A549 (cell line): ENCODE measurements around the gene REELD1. TPM values are rescaled to one million over a fixed set of nuclear protein-coding genes. Genes with fewer than 3 reads are reported as not detected.

Source experiments
- ATAC-seq, 2 experiments: fragments of 200-7000 bp in 1 of 2; fragments of >200 bp in 1 of 2; cut with Nextera tagmentation in 1 of 2; cut with Tn5 transposase in 1 of 2; 3 replicates each; pipeline versions ENCODE4 v1.8.0 to v1.9.1; 2018 to 2020; ENCODE audit warnings: mild to moderate bottlenecking in 1 of 2, moderate library complexity in 1 of 2
- CTCF ChIA-PET: fragments of 300-600 bp; sonication (Branson Sonifier 250); formaldehyde crosslinking; extraction: SDS; loops from one replicate; lab custom pipeline; 2021; ENCODE audit warnings: antibody characterized with exemption, inconsistent platforms; lab: Yijun Ruan, JAX
- POLR2A ChIA-PET: fragments of 350-600 bp; formaldehyde crosslinking; extraction: SDS; loops from one replicate; lab custom pipeline; 2021; ENCODE audit warnings: antibody characterized with exemption, inconsistent platforms; lab: Yijun Ruan, JAX
- DNase-seq, 2 experiments: peaks; one replicate each; pipeline versions ENCODE4 v3.0.0 to v3.0.0-alpha.2; 2011 to 2016; ENCODE audit warnings: low read depth in 1 of 2, low spot score in 1 of 2
- FAIRE-seq: peaks from 2 replicates; lab custom pipeline; 2011; peaks lifted over from hg19 to GRCh38; lab: Jason Lieb, UNC
- H3K27ac ChIP-seq, 2 experiments: fragments of >200 bp; sonication (Bioruptor Twin); formaldehyde crosslinking; 3 replicates each; pipeline ENCODE4 v1.5.1; 2016 to 2017
- H3K4me1 ChIP-seq: fragments of >200 bp; sonication (Bioruptor Twin); formaldehyde crosslinking; 3 replicates; pipeline ENCODE4 v1.6.1; 2016
- H3K4me2 ChIP-seq: fragments of >200 bp; sonication (Bioruptor Twin); formaldehyde crosslinking; 3 replicates; pipeline ENCODE4 v1.6.1; 2016
- H3K4me3 ChIP-seq: fragments of >200 bp; sonication (Bioruptor Twin); formaldehyde crosslinking; 3 replicates; pipeline ENCODE4 v1.5.1; 2016
- H3K9me3 ChIP-seq: fragments of >200 bp; sonication (Bioruptor Twin); formaldehyde crosslinking; 3 replicates; pipeline ENCODE4 v1.6.1; 2016
- BCL3 ChIP-seq: fragments of >200 bp; sonication (Bioruptor Twin); formaldehyde crosslinking; IDR thresholded peaks from 3 replicates; pipeline ENCODE4 v1.6.1; 2016
- BHLHE40 ChIP-seq: IDR thresholded peaks from 2 replicates; pipeline ENCODE4 v1.6.1; 2012; ENCODE audit warnings: low read depth, low read length, inconsistent platforms
- FOSB ChIP-seq: fragments of 250-450 bp; sonication (Bioruptor Pico); IDR thresholded peaks from 2 replicates; pipeline ENCODE4 v1.5.0; 2020; ENCODE audit warnings: mild to moderate bottlenecking, moderate library complexity
- FOSL2 ChIP-seq, 2 experiments: fragments of 450-650 bp in 1 of 2; fragments of >200 bp in 1 of 2; sonication (Bioruptor Twin) in 1 of 2; formaldehyde crosslinking; IDR thresholded peaks; 2 replicates each; pipeline versions ENCODE4 v1.5.0 to v1.6.1; 2016 to 2020; ENCODE audit warnings: mild to moderate bottlenecking in 1 of 2, moderate library complexity in 1 of 2
- HES2 ChIP-seq: fragments of >200 bp; sonication (Bioruptor Twin); formaldehyde crosslinking; IDR thresholded peaks from 2 replicates; pipeline ENCODE4 v1.6.1; 2016
- KDM1A ChIP-seq: fragments of 200-600 bp; sonication (generic); IDR thresholded peaks from 2 replicates; pipeline ENCODE4 v1.6.1; 2016; ENCODE audit warnings: low read depth, mild to moderate bottlenecking
- MAFK ChIP-seq: fragments of 450-650 bp; IDR thresholded peaks from 2 replicates; pipeline ENCODE4 v1.6.1; 2014; ENCODE audit not compliant: partially characterized antibody
- RFX5 ChIP-seq: fragments of 450-650 bp; IDR thresholded peaks from 2 replicates; pipeline ENCODE4 v1.7.1; 2014; ENCODE audit warnings: antibody characterized with exemption, mild to moderate bottlenecking, moderate library complexity
- RNF2 ChIP-seq: fragments of 200-600 bp; sonication (generic); IDR thresholded peaks from 2 replicates; pipeline ENCODE4 v1.6.1; 2016; ENCODE audit warnings: low read depth, mild to moderate bottlenecking, antibody characterized with exemption, moderate library complexity, borderline replicate concordance
- ZSCAN20 ChIP-seq: fragments of 250-450 bp; sonication (Bioruptor Pico); IDR thresholded peaks from 2 replicates; pipeline ENCODE4 v1.8.0; 2022; ENCODE audit warnings: mild to moderate bottlenecking, moderate library complexity
- WGBS: methylation state at CpG from one replicate; pipeline ENCODE4 v1.1.6; 2017; ENCODE audit errors: missing lambda C conversion rate; 5-methylcytosine and 5-hydroxymethylcytosine counted together
- polyA plus RNA-seq, 4 experiments: library from polyadenylated mRNA; depleted of rRNA in 3 of 4; stranded (reverse); fragments of >200 nt; fragmentation: RNase III in 1 of 4; extraction: RNeasy Plus Mini Kit Qiagen cat#74134 plus additional on column Dnase treatment in 1 of 4; gene quantifications; 2 replicates in 3 of 4; 3 replicates in 1 of 4; pipeline ENCODE4 v1.2.3, GENCODE V29; 2011 to 2017
- TF ChIP-seq, protein P1 (sequence below): fragments of 450-650 bp; IDR thresholded peaks from 2 replicates; pipeline ENCODE4 v1.6.1; 2014; ENCODE audit warnings: antibody characterized with exemption

Gene REELD1
- polyA plus RNA-seq, 2 of the 4 experiments (the other 2 are of a cell fraction): 0.04 TPM; not detected in 1

- DNase-seq (no peak), ATAC-seq (no peak), FAIRE-seq (no peak)
- Histone ChIP-seq H3K4me1 (peaks cover 25% of the 10 kb centered on the region), H3K27ac (peak overlapping the region in 1 of 2 experiments; percentile 44; a peak in 1 of 6 replicates), H3K4me2 (no peak overlapping the region), H3K9me3 (no peaks in the 10 kb centered on the region), H3K4me3 (no peak overlapping the region)
- TF ChIP-seq MAFK: peak; percentile 78
- TF ChIP-seq KDM1A: no peak
- 68% methylated on average over 3 of the region's 3 CpGs for WGBS
- POLR2A ChIA-PET: no interaction called here
- CTCF ChIA-PET: interaction anchor here (1.0 to 1.4 kb wide), 3 partner anchors 9 to 672 kb away, joined by 4 to 5 read pairs (median 4); no protein-coding TSS in a partner anchor
These were observed 30.9 kb downstream of the REELD1 start for GRCh38 chr4:146245246-146245645.

DNA sequence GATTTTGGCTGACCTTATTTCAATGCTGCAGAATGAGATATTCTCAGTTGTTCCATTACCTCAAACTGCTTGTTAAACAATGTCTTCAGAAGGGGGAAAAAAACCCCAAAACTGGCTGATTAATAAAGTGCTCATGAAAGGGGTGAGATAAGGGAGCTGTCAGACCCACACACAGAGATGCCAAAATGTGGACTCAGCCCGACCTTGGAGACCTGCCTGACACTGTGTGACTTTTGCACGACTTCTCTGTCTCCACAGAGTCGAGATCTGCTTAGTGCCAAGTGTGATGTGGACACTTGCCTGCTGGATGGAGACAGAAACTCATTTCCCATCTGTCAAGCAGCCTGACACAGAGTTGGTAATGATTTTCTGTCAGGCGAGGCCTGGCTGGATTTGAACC is 31.5 kb downstream of the REELD1 start:
- H3K9me3 ChIP-seq: no peaks in the 10 kb centered on the region
- ATAC-seq: no peak
- CTCF ChIA-PET: interaction anchor here (1.0 to 1.4 kb wide), 2 partner anchors 90 to 671 kb away, joined by 4 read pairs; no protein-coding TSS in a partner anchor
- H3K4me2 ChIP-seq: no peak overlapping the region
- no peak for FAIRE-seq
- 61% methylated on average over 3 of the region's 4 CpGs for WGBS
- DNase-seq: no peak
- H3K4me1 ChIP-seq: peaks cover 19% of the 10 kb centered on the region
- no peak overlapping the region for H3K4me3 ChIP-seq
- TF ChIP-seq, protein P1, sequence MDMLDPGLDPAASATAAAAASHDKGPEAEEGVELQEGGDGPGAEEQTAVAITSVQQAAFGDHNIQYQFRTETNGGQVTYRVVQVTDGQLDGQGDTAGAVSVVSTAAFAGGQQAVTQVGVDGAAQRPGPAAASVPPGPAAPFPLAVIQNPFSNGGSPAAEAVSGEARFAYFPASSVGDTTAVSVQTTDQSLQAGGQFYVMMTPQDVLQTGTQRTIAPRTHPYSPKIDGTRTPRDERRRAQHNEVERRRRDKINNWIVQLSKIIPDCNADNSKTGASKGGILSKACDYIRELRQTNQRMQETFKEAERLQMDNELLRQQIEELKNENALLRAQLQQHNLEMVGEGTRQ: no peak
- TF ChIP-seq HES2 (no peak), RNF2 (no peak)
- POLR2A ChIA-PET: no interaction called here
- H3K27ac ChIP-seq: no peak overlapping the region

DNA sequence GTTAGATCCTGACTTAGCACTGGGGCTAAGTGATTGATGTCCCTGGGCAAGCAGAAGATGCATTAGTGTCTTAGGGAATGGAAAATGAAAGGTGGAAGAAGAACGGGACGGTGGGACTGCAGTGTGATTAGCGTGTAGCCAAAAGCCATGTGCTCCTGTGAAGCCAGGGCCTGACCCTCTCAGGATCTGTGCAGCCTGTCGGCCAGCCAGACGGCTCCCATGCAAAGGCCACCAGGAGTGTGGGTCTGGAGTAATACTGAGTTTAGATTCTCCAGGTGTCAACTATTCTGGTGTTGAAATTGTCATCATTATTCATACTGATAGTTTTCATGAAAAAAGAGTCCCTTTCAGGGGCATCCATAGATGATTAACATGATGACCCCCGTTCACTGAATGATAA is 32.0 kb downstream of the REELD1 start:
- CTCF ChIA-PET: no interaction called here
- Histone ChIP-seq H3K4me2 (no peak overlapping the region), H3K4me1 (peaks cover 15% of the 10 kb centered on the region), H3K4me3 (no peak overlapping the region), H3K9me3 (no peaks in the 10 kb centered on the region), H3K27ac (no peak overlapping the region)
- TF ChIP-seq, protein P1: no peak
- no peak for TF ChIP-seq ZSCAN20 (CRISPR knock-in tag)
- TF ChIP-seq BCL3: no peak
- TF ChIP-seq RFX5: no peak
- TF ChIP-seq BHLHE40: no peak
- no peak for TF ChIP-seq MAFK
- ATAC-seq: no peak
- POLR2A ChIA-PET: no interaction called here
- DNase-seq: no peak
- WGBS: 83% methylated on average over 6 of the region's 6 CpGs
- FAIRE-seq: no peak

- no peak for TF ChIP-seq FOSB (CRISPR knock-in tag)
- TF ChIP-seq FOSL2 (IDR thresholded peaks at IDR 0.05): no peak
- TF ChIP-seq FOSL2 (CRISPR knock-in tag; IDR thresholded peaks at IDR 0.05): no peak
- H3K9me3 ChIP-seq: no peaks in the 10 kb centered on the region
- H3K27ac ChIP-seq: no peak overlapping the region
- H3K4me3 ChIP-seq: no peak overlapping the region
- POLR2A ChIA-PET: no interaction called here
- WGBS: 63% methylated on average over 2 of the region's 2 CpGs
- CTCF ChIA-PET: no interaction called here
- ATAC-seq (no peak), FAIRE-seq (no peak), DNase-seq (no peak)
- H3K4me2 ChIP-seq: no peak overlapping the region
- peaks cover 10% of the 10 kb centered on the region for H3K4me1 ChIP-seq
These were observed 33.0 kb downstream of the REELD1 start for GRCh38 chr4:146247356-146247755.
